Activated T-helper 2 cell treated with anti-CD3 and anti-CD28 coated beads, Interferon-gamma antibody, Interleukin-2, Interleukin-4, amounts not matched to agents 10 μg/mL and 5 μg/mL and 100 μg/mL, durations not matched to agents 14 hours and 24 hours and 36 hours (primary cell): ENCODE results near the gene AREL1. TPM values are rescaled to one million over a fixed set of nuclear protein-coding genes. Genes with fewer than 3 reads are reported as not detected.

Source experiments
- DNase-seq: peaks from one replicate; pipeline ENCODE4 v3.0.0; 2021; ENCODE audit warnings: low spot score
- H3K27ac Mint-ChIP-seq: one replicate; pipeline ENCODE4 v1.8.0; 2021; ENCODE audit warnings: mixed read lengths
- H3K27me3 Mint-ChIP-seq: one replicate; pipeline ENCODE4 v1.8.0; 2021; ENCODE audit warnings: low read depth, mixed read lengths
- H3K36me3 Mint-ChIP-seq: one replicate; pipeline ENCODE4 v1.8.0; 2021; ENCODE audit warnings: low read depth, mixed read lengths
- H3K4me1 Mint-ChIP-seq: one replicate; pipeline ENCODE4 v1.8.0; 2021; ENCODE audit warnings: low read depth, mixed read lengths
- H3K4me3 Mint-ChIP-seq: one replicate; pipeline ENCODE4 v1.8.0; 2021; ENCODE audit warnings: low read depth, mild to moderate bottlenecking, moderate library complexity, mixed read lengths
- H3K9me3 Mint-ChIP-seq: one replicate; pipeline ENCODE4 v1.8.0; 2021; ENCODE audit warnings: mixed read lengths
- intact Hi-C: fragments of 100-400 bp; cut with micrococcal nuclease; formaldehyde crosslinking; loops from one replicate; pipeline ENCODE4 v1.15.1; 2023
- total RNA-seq: library from RNA; stranded (reverse); gene quantifications from 2 replicates; pipeline ENCODE4 v1.2.3, GENCODE V29; 2022

AREL1 gene
- total RNA-seq, 1 donor from 2014 or later: 40.0 TPM

- Mint-ChIP-seq H3K36me3 (peaks cover 30% of the 10 kb centered on the region), H3K4me3 (peak overlapping the region; percentile 98), H3K9me3 (no peaks in the 10 kb centered on the region), H3K27me3 (no peaks in the 10 kb centered on the region), H3K4me1 (peaks cover 27% of the 10 kb centered on the region), H3K27ac (peak overlapping the region; percentile 97)
- no peak for DNase-seq
- intact Hi-C loops: loop anchor here (1.0 to 5.0 kb wide), 2 partner anchors 50 to 106 kb away; partner anchors contain the start of gene YLPM1
These were observed 485 bp upstream of the AREL1 start for GRCh38 chr14:74713395-74713735.

GRCh38 chr14:74711651-74712050 lies 1.2 kb downstream of the AREL1 start:
- H3K27ac Mint-ChIP-seq: no peak overlapping the region
- H3K27me3 Mint-ChIP-seq: no peaks in the 10 kb centered on the region
- H3K4me3 Mint-ChIP-seq: peak overlapping the region; percentile 57
- no peak for DNase-seq
- intact Hi-C loops: loop anchor here (5.0 kb wide), 1 partner anchor 104 kb away; no protein-coding TSS in a partner anchor
- H3K9me3 Mint-ChIP-seq: no peaks in the 10 kb centered on the region
- peaks cover 25% of the 10 kb centered on the region for H3K36me3 Mint-ChIP-seq
- peaks cover 27% of the 10 kb centered on the region for H3K4me1 Mint-ChIP-seq

GRCh38 chr14:74710480-74710879 lies 2.4 kb downstream of the AREL1 start:
- Mint-ChIP-seq H3K36me3 (peaks cover 17% of the 10 kb centered on the region), H3K4me1 (peaks cover 23% of the 10 kb centered on the region), H3K9me3 (no peaks in the 10 kb centered on the region), H3K4me3 (peak overlapping the region; percentile 33), H3K27ac (no peak overlapping the region), H3K27me3 (no peaks in the 10 kb centered on the region)
- no peak for DNase-seq
- intact Hi-C loops: loop anchor here (5.0 kb wide), 1 partner anchor 103 kb away; no protein-coding TSS in a partner anchor

DNA sequence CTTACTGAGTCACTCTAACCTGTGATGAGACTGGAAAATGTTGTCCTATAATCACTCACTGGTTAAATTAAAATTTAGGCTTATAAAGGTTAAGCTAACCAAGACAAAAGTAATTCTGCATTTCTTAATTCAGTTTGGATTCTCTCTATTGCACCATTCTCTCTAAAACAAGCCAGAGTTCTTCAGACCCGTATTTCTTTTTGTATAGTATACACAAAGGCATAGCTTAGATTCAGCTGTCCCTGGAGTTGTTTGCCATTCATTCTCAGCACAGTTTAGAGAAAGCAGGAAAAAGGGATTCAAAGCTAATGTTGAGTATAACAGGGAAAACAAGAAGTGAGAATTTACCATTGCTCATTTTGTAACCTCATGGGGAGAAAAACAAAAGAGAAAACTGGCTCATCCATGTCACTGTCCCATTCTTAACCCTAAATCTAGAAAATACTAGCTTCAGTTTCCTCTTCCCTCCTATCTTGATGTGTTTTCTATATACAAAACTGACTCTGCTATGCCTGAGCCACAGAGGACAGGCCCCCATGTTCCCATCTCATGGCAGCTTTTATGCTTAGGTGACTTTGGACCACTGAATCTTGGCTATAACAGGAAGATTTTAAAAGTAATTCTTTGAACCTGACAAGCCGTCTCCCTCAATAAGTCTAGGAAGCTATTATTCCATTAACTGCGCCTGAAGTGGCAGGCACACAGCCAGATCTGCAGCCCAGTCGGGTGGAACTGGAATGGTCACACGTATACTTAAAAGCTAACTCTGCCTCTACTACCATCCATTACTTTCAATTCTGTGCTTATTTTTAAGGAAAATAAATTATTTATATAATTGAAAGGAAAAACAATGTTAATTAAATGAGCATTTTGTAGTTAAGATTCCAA lies 7.0 kb downstream of the AREL1 start:
- no peak overlapping the region for H3K27ac Mint-ChIP-seq

DNA sequence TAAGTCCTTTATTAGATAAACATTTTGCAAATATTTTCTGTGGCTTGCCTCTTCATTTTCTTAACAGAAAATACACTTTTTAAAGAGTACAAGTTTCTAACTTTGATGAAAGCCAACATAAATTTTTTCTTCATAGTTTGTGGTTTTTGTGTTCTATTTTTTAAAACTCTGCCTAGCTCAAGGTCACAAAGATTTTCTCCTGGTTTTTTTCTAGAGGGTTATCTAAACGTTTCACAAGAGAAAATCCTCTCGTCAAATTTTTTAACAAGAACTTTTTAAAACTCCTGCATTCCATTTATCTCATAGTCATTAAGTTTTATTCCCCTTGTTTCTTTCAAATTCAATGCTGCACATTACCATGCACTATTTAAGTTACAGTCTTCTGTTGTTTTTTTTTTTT lies 8.2 kb downstream of the AREL1 start:
- Mint-ChIP-seq H3K4me1 (peaks cover 2% of the 10 kb centered on the region), H3K36me3 (peaks cover 37% of the 10 kb centered on the region), H3K27ac (no peak overlapping the region), H3K9me3 (peaks cover 8% of the 10 kb centered on the region), H3K4me3 (no peak overlapping the region), H3K27me3 (no peaks in the 10 kb centered on the region)
- intact Hi-C loops: no loop called here
- no peak for DNase-seq

More for the DNA sequence above, 7.0 kb downstream of the AREL1 start:
- H3K27me3 Mint-ChIP-seq: no peaks in the 10 kb centered on the region
- intact Hi-C loops: no loop called here
- H3K36me3 Mint-ChIP-seq: peaks cover 33% of the 10 kb centered on the region
- DNase-seq: no peak
- no peak overlapping the region for H3K4me3 Mint-ChIP-seq
- peaks cover 8% of the 10 kb centered on the region for H3K9me3 Mint-ChIP-seq
- peaks cover 10% of the 10 kb centered on the region for H3K4me1 Mint-ChIP-seq

- H3K4me3 Mint-ChIP-seq: no peak overlapping the region
- no peaks in the 10 kb centered on the region for H3K4me1 Mint-ChIP-seq
- H3K36me3 Mint-ChIP-seq: peaks cover 37% of the 10 kb centered on the region
- no peak overlapping the region for H3K27ac Mint-ChIP-seq
- H3K27me3 Mint-ChIP-seq: no peaks in the 10 kb centered on the region
- intact Hi-C loops: no loop called here
- no peak for DNase-seq
- peaks cover 8% of the 10 kb centered on the region for H3K9me3 Mint-ChIP-seq
These were observed 9.8 kb downstream of the AREL1 start for GRCh38 chr14:74703043-74703442.

GRCh38 chr14:74702293-74702692 lies 10.6 kb downstream of the AREL1 start:
- Mint-ChIP-seq H3K4me3 (no peak overlapping the region), H3K36me3 (peaks cover 42% of the 10 kb centered on the region), H3K27me3 (no peaks in the 10 kb centered on the region), H3K9me3 (peaks cover 8% of the 10 kb centered on the region), H3K27ac (no peak overlapping the region), H3K4me1 (no peaks in the 10 kb centered on the region)
- no peak for DNase-seq
- intact Hi-C loops: no loop called here

DNA sequence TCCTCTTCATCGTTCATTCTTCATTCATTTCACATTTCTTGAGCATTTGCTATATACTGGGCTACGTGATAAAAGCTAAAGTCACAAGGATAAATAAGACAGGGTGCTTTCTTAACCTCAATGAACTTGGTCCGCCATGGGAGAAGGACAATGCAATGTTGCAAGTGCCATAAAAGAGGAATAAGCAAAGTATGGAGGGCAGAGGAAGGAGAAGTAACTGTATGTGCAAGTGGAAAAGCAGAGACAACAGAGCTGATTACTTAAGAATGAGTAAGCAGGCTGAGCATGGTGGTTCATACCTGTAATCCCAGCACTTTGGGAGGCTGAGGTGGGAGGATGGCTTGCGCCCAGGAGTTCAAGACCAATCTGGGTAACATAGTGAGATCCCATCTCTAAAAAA lies 14.4 kb downstream of the AREL1 start:
- Mint-ChIP-seq H3K27me3 (no peaks in the 10 kb centered on the region), H3K27ac (no peak overlapping the region), H3K4me1 (peaks cover 8% of the 10 kb centered on the region), H3K36me3 (peaks cover 32% of the 10 kb centered on the region), H3K9me3 (peaks cover 8% of the 10 kb centered on the region), H3K4me3 (no peak overlapping the region)
- intact Hi-C loops: no loop called here
- DNase-seq: no peak

GRCh38 chr14:74697976-74698375 lies 14.9 kb downstream of the AREL1 start:
- Mint-ChIP-seq H3K36me3 (peaks cover 31% of the 10 kb centered on the region), H3K27ac (no peak overlapping the region), H3K4me1 (peaks cover 8% of the 10 kb centered on the region), H3K27me3 (no peaks in the 10 kb centered on the region), H3K4me3 (no peak overlapping the region), H3K9me3 (peaks cover 6% of the 10 kb centered on the region)
- intact Hi-C loops: no loop called here
- DNase-seq: no peak

DNA sequence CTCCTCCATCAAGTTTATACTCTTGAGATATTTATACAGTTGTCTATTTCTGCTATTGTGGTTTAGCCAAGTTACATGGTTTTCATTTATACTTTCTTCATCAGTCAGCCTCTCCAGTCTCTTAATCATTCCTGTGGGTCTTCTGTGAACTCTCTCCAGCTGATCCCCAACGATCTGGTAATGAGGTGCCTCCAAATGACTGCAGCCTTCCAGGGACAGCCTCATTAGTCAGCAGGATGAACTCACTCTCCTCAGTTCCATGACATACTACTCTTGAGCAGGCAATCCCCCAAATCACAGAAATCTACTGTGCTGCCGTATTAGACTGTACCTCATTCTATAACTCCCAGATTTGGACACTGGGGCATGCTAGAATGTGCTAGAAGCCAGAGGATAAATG lies 15.3 kb downstream of the AREL1 start:
- no peak overlapping the region for H3K27ac Mint-ChIP-seq
- intact Hi-C loops: no loop called here
- H3K4me1 Mint-ChIP-seq: peaks cover 8% of the 10 kb centered on the region
- H3K4me3 Mint-ChIP-seq: no peak overlapping the region
- no peak for DNase-seq
- no peaks in the 10 kb centered on the region for H3K27me3 Mint-ChIP-seq
- H3K36me3 Mint-ChIP-seq: peaks cover 27% of the 10 kb centered on the region
- peaks cover 1% of the 10 kb centered on the region for H3K9me3 Mint-ChIP-seq

GRCh38 chr14:74697011-74697410 lies 15.9 kb downstream of the AREL1 start:
- Mint-ChIP-seq H3K27me3 (no peaks in the 10 kb centered on the region), H3K27ac (no peak overlapping the region), H3K9me3 (no peaks in the 10 kb centered on the region), H3K4me3 (no peak overlapping the region), H3K4me1 (peaks cover 8% of the 10 kb centered on the region), H3K36me3 (peaks cover 29% of the 10 kb centered on the region)
- DNase-seq: no peak
- intact Hi-C loops: no loop called here

DNA sequence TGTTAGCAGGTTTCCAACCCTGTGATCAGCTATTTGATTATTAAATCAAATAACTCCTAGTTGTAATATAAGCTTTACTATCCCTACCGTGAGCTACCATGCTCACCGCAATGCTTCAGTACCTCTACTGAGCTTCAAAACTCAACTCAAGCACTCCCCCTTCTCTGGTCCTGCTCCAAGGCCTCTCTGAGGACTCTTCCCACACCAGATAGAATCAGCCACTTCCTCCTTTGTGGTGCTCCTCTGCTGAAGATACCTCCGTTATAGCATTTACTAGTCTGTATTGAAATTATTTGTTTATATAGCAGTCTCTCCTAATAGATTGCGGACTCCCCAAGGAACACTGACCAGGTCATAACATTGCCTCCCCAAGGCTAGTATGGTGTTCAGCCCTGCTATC lies 17.5 kb downstream of the AREL1 start:
- no peak overlapping the region for H3K27ac Mint-ChIP-seq
- H3K9me3 Mint-ChIP-seq: no peaks in the 10 kb centered on the region
- intact Hi-C loops: no loop called here
- no peaks in the 10 kb centered on the region for H3K27me3 Mint-ChIP-seq
- H3K4me3 Mint-ChIP-seq: no peak overlapping the region
- DNase-seq: no peak
- peaks cover 8% of the 10 kb centered on the region for H3K4me1 Mint-ChIP-seq
- H3K36me3 Mint-ChIP-seq: peaks cover 28% of the 10 kb centered on the region

- no peak overlapping the region for H3K4me3 Mint-ChIP-seq
- peaks cover 8% of the 10 kb centered on the region for H3K4me1 Mint-ChIP-seq
- no peak for DNase-seq
- peaks cover 41% of the 10 kb centered on the region for H3K36me3 Mint-ChIP-seq
- H3K27me3 Mint-ChIP-seq: no peaks in the 10 kb centered on the region
- no peaks in the 10 kb centered on the region for H3K9me3 Mint-ChIP-seq
- intact Hi-C loops: no loop called here
- H3K27ac Mint-ChIP-seq: no peak overlapping the region
These were observed 19.7 kb downstream of the AREL1 start for GRCh38 chr14:74693191-74693590.
